ENCODE data around the gene LRRC15.

- TF ChIP-seq EZH2 (IDR thresholded peaks at IDR 0.05; ENCODE audit: insufficient read depth, poor library complexity, severe bottlenecking) (no peak), EZH2phosphoT487 (IDR thresholded peaks at IDR 0.05; ENCODE audit: insufficient read depth, low read depth) (no peak)
Measured at GRCh38 chr3:194386648-194387047, 17.1 kb upstream of the LRRC15 start.

All from GM23248 (cell line).